ENCODE measurements around the gene KIAA1671.

Gene KIAA1671

DNA sequence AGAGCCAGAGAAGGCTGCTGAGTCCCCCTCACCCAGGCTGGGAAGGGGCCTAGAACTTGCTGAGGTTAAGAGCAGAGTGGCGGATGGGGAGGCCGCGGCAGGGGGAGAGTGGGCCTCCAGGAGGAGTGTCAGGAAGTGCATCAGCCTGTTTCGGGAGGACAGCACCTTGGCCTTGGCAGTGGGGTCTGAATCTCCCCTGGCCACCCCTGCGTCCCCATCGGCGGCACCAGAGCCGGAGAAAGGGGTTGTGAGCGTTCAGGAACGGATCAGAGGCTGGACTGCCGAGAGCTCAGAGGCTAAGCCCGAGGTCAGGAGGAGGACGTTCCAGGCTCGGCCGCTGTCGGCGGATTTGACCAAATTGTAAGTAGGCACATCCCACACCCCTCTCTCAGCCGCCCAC lies 76.7 kb downstream of the KIAA1671 start:
- no peak for TF ChIP-seq CTCF (IDR thresholded peaks at IDR 0.05; ENCODE audit: low read depth, low read length)
- DNase-seq (ENCODE audit: extremely low read depth, low read depth), result no peak

GRCh38 chr22:25030636-25031035 lies 78.1 kb downstream of the KIAA1671 start:
- DNase-seq (ENCODE audit: extremely low read depth, low read depth), result no peak
- no peak for TF ChIP-seq CTCF (IDR thresholded peaks at IDR 0.05; ENCODE audit: low read depth, low read length)

- TF ChIP-seq CTCF (IDR thresholded peaks at IDR 0.05; ENCODE audit: low read depth, low read length), result no peak
- DNase-seq (ENCODE audit: extremely low read depth, low read depth), result no peak
Observed at GRCh38 chr22:25032066-25032465, 79.5 kb downstream of the KIAA1671 start.

GRCh38 chr22:25035715-25036114 lies 83.2 kb downstream of the KIAA1671 start:
- DNase-seq (ENCODE audit: extremely low read depth, low read depth), result no peak
- TF ChIP-seq CTCF (IDR thresholded peaks at IDR 0.05; ENCODE audit: low read depth, low read length), result no peak

DNA sequence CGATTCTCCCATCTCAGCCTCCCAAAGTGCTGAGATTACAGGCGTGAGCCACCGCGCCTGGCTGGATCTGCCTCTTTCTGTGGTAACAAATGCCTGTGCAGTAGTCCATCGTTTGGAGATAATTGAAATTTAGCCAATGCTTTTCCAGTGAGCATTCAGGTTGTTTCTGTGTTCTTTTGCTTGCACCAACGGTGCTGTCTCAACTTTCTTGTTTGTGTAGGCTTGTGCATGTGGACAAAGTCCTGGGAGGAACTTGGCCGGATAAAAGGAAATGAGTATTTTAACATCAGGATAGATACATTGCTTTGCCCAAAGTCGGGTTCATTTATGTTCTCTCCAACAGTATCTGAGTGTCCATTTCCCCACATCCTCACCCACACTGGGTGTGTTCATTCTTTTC lies 85.7 kb downstream of the KIAA1671 start:
- DNase-seq (ENCODE audit: extremely low read depth, low read depth), result no peak

GRCh38 chr22:25038771-25039170 lies 86.3 kb downstream of the KIAA1671 start:
- no peak for DNase-seq (ENCODE audit: extremely low read depth, low read depth)
- no peak for TF ChIP-seq CTCF (IDR thresholded peaks at IDR 0.05; ENCODE audit: low read depth, low read length)

More for the DNA sequence above, 85.7 kb downstream of the KIAA1671 start:
- TF ChIP-seq CTCF (IDR thresholded peaks at IDR 0.05; ENCODE audit: low read depth, low read length), result no peak

DNA sequence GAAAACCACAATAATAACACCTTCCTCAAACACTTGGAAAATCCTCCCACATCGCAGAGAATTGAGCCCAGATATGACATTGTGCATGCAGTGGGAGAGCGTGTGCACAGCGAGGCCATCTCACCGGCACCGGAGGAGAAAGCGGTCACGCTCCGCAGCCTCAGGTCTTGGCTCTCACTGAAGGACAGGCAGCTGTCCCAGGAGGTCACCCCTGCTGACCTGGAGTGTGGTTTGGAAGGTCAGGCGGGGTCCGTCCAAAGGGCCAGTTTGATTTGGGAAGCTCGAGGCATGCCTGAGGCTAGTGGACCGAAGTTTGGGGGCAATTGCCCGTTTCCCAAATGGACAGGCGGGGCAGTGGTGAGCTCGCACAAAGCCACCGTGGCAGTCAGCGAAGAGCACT lies 86.7 kb downstream of the KIAA1671 start:
- TF ChIP-seq CTCF (IDR thresholded peaks at IDR 0.05; ENCODE audit: low read depth, low read length), result no peak
- DNase-seq (ENCODE audit: extremely low read depth, low read depth), result no peak

All from AG09319 (cell line).